Neural cell (in vitro differentiated cells): Measurements from ENCODE around the gene KIF3B. TPM values are rescaled to one million over a fixed set of nuclear protein-coding genes. Genes with fewer than 3 reads are reported as not detected.
"Not testable (repeated sequence)": the region's sequence is repeated elsewhere in the genome, so short reads cannot be mapped to it uniquely, and the experiment has no call there.

Experiments used
- H2AFZ ChIP-seq: fragments of 200-600, 300-800 bp; sonication (generic), shearing (Covaris generic); 2 replicates; pipeline ENCODE4 v1.6.0; 2014; ENCODE audit warnings: low read depth, mild to moderate bottlenecking, antibody characterized with exemption, low read length, moderate library complexity
- H3F3A ChIP-seq: fragments of 200-600 bp; shearing (Covaris generic); 2 replicates; pipeline ENCODE4 v1.6.1; 2016; ENCODE audit warnings: mild to moderate bottlenecking, moderate library complexity, mixed read lengths, antibody characterized with exemption, low read length; ENCODE audit not compliant: insufficient read depth, poor library complexity, severe bottlenecking
- H3K27ac ChIP-seq: fragments of 200-600, 300-800 bp; sonication (generic), shearing (Covaris generic); 2 replicates; pipeline ENCODE4 v1.5.1; 2014; ENCODE audit warnings: mild to moderate bottlenecking, low read length, moderate library complexity
- H3K27me3 ChIP-seq: fragments of 300-800, 200-600 bp; sonication (generic), shearing (Covaris generic); 2 replicates; pipeline ENCODE4 v1.6.0; 2014; ENCODE audit warnings: mild to moderate bottlenecking, low read depth, low read length, moderate library complexity; ENCODE audit not compliant: insufficient read depth
- H3K36me3 ChIP-seq: fragments of 300-800, 200-600 bp; sonication (generic), shearing (Covaris generic); 2 replicates; pipeline ENCODE4 v1.5.1; 2014; ENCODE audit warnings: mild to moderate bottlenecking, antibody characterized with exemption, low read length, moderate library complexity; ENCODE audit not compliant: insufficient read depth
- H3K4me2 ChIP-seq: fragments of 300-800, 200-600 bp; sonication (generic), shearing (Covaris generic); 2 replicates; pipeline ENCODE4 v1.6.0; 2014; ENCODE audit warnings: mild to moderate bottlenecking, low read length
- H3K4me3 ChIP-seq: fragments of 300-800, 200-600 bp; sonication (generic), shearing (Covaris generic); 2 replicates; pipeline ENCODE4 v1.5.1; 2014; ENCODE audit warnings: mild to moderate bottlenecking, low read length, moderate library complexity
- H3K79me2 ChIP-seq: fragments of 200-600 bp; shearing (Covaris generic); replicated peaks from 2 replicates; pipeline ENCODE4 v1.6.0; 2014; ENCODE audit warnings: mild to moderate bottlenecking, low read length, moderate library complexity; ENCODE audit not compliant: insufficient read depth
- H3K9ac ChIP-seq: fragments of 300-800, 200-600 bp; sonication (generic), shearing (Covaris generic); 2 replicates; pipeline ENCODE4 v1.6.1; 2016; ENCODE audit warnings: mild to moderate bottlenecking, low read length, mixed read lengths
- H3K9me2 ChIP-seq: fragments of 200-600 bp; shearing (Covaris generic); 2 replicates; pipeline ENCODE4 v1.6.1; 2016; ENCODE audit warnings: mild to moderate bottlenecking, low read length, mixed read lengths; ENCODE audit not compliant: insufficient read depth
- H3K9me3 ChIP-seq: fragments of 200-600, 300-800 bp; sonication (generic), shearing (Covaris generic); 2 replicates; pipeline ENCODE4 v1.6.1; 2016; ENCODE audit warnings: mild to moderate bottlenecking, mixed run types, low read length, moderate library complexity, mixed read lengths
- H4K20me1 ChIP-seq: fragments of 200-600 bp; shearing (Covaris generic); 2 replicates; pipeline ENCODE4 v1.6.1; 2016; ENCODE audit warnings: mild to moderate bottlenecking, mixed run types; ENCODE audit not compliant: insufficient read depth
- CTCF ChIP-seq: fragments of 450-650 bp; IDR thresholded peaks from 2 replicates; pipeline ENCODE4 v1.5.1; 2014; ENCODE audit warnings: antibody characterized with exemption, mild to moderate bottlenecking, moderate library complexity; ENCODE audit not compliant: poor library complexity, severe bottlenecking
- EP300 ChIP-seq: fragments of 450-650 bp; conservative IDR thresholded peaks from 2 replicates; pipeline ENCODE4 v1.6.1; 2014; ENCODE audit warnings: antibody characterized with exemption, mild to moderate bottlenecking, moderate library complexity; ENCODE audit not compliant: poor library complexity, severe bottlenecking
- EZH2 ChIP-seq: fragments of 200-600, 300-800 bp; shearing (Covaris generic), sonication (generic); IDR thresholded peaks from 2 replicates; pipeline ENCODE4 v1.6.1; 2014; ENCODE audit warnings: antibody characterized with exemption, low read length, borderline replicate concordance, mild to moderate bottlenecking; ENCODE audit not compliant: insufficient read depth, poor library complexity, severe bottlenecking
- MXI1 ChIP-seq: fragments of 450-650 bp; conservative IDR thresholded peaks from 2 replicates; pipeline ENCODE4 v1.6.1; 2014; ENCODE audit warnings: antibody characterized with exemption, mild to moderate bottlenecking; ENCODE audit not compliant: poor library complexity, severe bottlenecking
- POLR2AphosphoS5 ChIP-seq: IDR thresholded peaks from 2 replicates; pipeline ENCODE4 v1.6.1; 2012
- RAD21 ChIP-seq: fragments of 450-650 bp; conservative IDR thresholded peaks from 2 replicates; pipeline ENCODE4 v1.6.1; 2014; ENCODE audit warnings: antibody characterized with exemption, mild to moderate bottlenecking, moderate library complexity
- REST ChIP-seq: IDR thresholded peaks from 2 replicates; pipeline ENCODE4 v1.6.1; 2012; ENCODE audit warnings: borderline replicate concordance
- SMC3 ChIP-seq: fragments of 450-650 bp; conservative IDR thresholded peaks from 2 replicates; pipeline ENCODE4 v1.6.1; 2014; ENCODE audit warnings: antibody characterized with exemption, mild to moderate bottlenecking, moderate library complexity; ENCODE audit not compliant: poor library complexity
- TAF1 ChIP-seq: IDR thresholded peaks from 2 replicates; pipeline ENCODE4 v1.6.1; 2012; ENCODE audit warnings: low read depth
- polyA plus RNA-seq: library from polyadenylated mRNA; depleted of rRNA; stranded (reverse); fragments of >200 nt; gene quantifications from 2 replicates; pipeline ENCODE4 v1.2.3, GENCODE V29; 2014

Gene KIF3B
- polyA plus RNA-seq, 1 donor from 2014 or later = 49.4 TPM

- H3K4me3 ChIP-seq = no peak overlapping the region
- H2AFZ ChIP-seq = no peak overlapping the region
- no peak overlapping the region for H3K9ac ChIP-seq
- H3K27me3 ChIP-seq = no peaks in the 10 kb centered on the region
- H3K27ac ChIP-seq = no peak overlapping the region
- peaks cover 17% of the 10 kb centered on the region for H3K79me2 ChIP-seq
- H3K36me3 ChIP-seq = no peaks in the 10 kb centered on the region
- no peaks in the 10 kb centered on the region for H4K20me1 ChIP-seq
- H3F3A ChIP-seq = no peaks in the 10 kb centered on the region
- TF ChIP-seq RAD21 (no peak), EP300 (no peak), REST (no peak), SMC3 (no peak), POLR2AphosphoS5 (no peak), EZH2 (no peak), MXI1 (no peak), CTCF (no peak), TAF1 (no peak)
- no peaks in the 10 kb centered on the region for H3K9me3 ChIP-seq
- no peak overlapping the region for H3K4me2 ChIP-seq
- H3K9me2 ChIP-seq = no peaks in the 10 kb centered on the region
Observed at GRCh38 chr20:32274359-32274758, 3.1 kb upstream of the KIF3B start.

- H3K9me3 ChIP-seq, H2AFZ ChIP-seq, H4K20me1 ChIP-seq, H3K36me3 ChIP-seq, H3K4me2 ChIP-seq, H3K27ac ChIP-seq, H3K9me2 ChIP-seq, H3F3A ChIP-seq, H3K27me3 ChIP-seq, H3K9ac ChIP-seq, H3K4me3 ChIP-seq: not testable (repeated sequence)
- peaks cover 23% of the 10 kb centered on the region for H3K79me2 ChIP-seq
Observed at GRCh38 chr20:32275163-32275562, 2.3 kb upstream of the KIF3B start.

GRCh38 chr20:32278199-32278643 is 770 bp downstream of the KIF3B start:
- Histone ChIP-seq H3K4me3 (peak overlapping the region; percentile 89), H2AFZ (peak overlapping the region; percentile 73), H4K20me1 (no peaks in the 10 kb centered on the region), H3F3A (no peaks in the 10 kb centered on the region), H3K36me3 (no peaks in the 10 kb centered on the region), H3K27ac (no peak overlapping the region), H3K79me2 (peaks cover 28% of the 10 kb centered on the region), H3K27me3 (no peaks in the 10 kb centered on the region), H3K9ac (peak overlapping the region; percentile 93), H3K9me2 (no peaks in the 10 kb centered on the region), H3K9me3 (no peaks in the 10 kb centered on the region), H3K4me2 (peak overlapping the region; percentile 45)
- TF ChIP-seq RAD21 = no peak
- no peak for TF ChIP-seq SMC3
- no peak for TF ChIP-seq EP300
- no peak for TF ChIP-seq TAF1
- no peak for TF ChIP-seq MXI1
- TF ChIP-seq EZH2 = no peak
